VCaP (cell line): ENCODE data around the gene YIF1A.

Source experiments
- H3K27ac ChIP-seq: fragments of 450-650 bp; 2 replicates; pipeline ENCODE4 v1.5.1; 2017
- CTCF ChIP-seq: fragments of 450-650 bp; conservative IDR thresholded peaks from 2 replicates; pipeline ENCODE4 v1.5.1; 2017; ENCODE audit warnings: mild to moderate bottlenecking, moderate library complexity

The YIF1A gene

GRCh38 chr11:66328302-66329144 is 39.6 kb upstream of the YIF1A start:
- peak; percentile 100 for TF ChIP-seq CTCF
- peak overlapping the region; percentile 9; the same call in 1 of the 2 replicates for H3K27ac ChIP-seq

- H3K27ac ChIP-seq = peak overlapping the region; percentile 9; the same call in 1 of the 2 replicates
- TF ChIP-seq CTCF = no peak
These were observed 39.0 kb upstream of the YIF1A start for GRCh38 chr11:66328031-66328301.

DNA sequence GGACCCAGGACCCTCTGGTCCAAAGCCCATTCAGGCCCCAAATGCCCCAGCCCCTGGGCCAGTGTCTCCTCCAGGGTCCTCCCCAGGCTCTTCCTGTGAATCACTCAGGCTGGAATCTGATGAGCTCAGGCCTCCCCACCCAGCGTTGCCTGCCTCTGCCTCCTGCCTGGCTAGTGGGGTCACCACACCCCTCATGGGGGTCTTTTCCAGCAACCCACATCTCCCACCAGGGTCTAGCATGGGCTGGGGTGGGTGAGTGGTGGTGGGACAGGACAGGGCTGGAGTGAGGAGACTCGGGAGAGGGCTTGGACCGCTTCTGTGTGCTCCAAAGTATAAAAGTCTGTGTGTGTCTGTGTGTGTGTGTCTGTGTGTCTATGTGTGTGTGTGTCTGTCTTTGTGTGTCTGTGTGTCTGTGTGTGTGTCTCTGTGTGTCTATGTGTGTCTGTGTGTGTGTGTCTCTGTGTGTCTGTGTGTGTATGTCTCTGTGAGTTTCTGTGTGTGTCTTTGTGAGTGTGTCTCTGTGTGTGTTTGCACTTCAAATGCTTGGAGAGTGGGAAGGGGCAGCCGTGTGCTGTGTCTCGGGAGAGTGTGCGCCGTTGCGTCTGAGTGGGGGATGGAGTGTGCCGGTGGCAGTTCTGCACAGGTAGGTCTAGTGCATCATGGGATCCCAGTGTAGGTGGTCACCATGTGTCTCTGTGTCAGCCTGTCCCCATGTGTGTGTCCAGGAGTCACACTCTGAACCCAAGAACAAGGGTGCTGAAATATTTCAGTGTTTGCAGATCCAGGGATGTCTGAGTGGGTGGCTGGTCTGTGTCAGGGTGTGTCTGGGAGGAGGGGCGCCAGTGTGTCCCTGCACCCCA is 38.5 kb upstream of the YIF1A start:
- H3K27ac ChIP-seq = no peak overlapping the region; the same call in 1 of the 2 replicates

GRCh38 chr11:66326261-66327111 is 37.5 kb upstream of the YIF1A start:
- H3K27ac ChIP-seq = no peak overlapping the region
- TF ChIP-seq CTCF = no peak

More for the DNA sequence above, 38.5 kb upstream of the YIF1A start:
- TF ChIP-seq CTCF = no peak

- no peak overlapping the region for H3K27ac ChIP-seq
These were observed 36.3 kb upstream of the YIF1A start for GRCh38 chr11:66325263-66325671.

DNA sequence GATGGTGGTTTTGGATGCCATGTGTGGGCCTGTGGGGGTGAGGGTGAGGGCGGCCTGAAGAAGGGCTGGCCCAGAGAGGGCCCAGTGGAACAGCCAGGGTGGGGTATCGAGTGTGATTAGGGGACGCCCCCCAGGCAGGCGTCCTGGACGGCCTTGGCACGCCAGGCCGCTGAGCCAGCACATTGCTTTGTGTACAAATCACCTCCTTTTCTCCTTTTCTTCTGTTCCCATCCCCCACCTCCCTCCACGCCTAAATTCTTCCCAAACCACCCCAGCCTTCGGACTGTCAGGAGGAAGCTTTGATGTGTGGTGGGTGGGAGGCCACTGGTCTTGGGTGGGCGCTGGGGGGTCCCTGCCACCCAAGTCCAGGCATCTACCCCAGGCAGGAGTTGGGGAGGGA is 35.7 kb upstream of the YIF1A start:
- H3K27ac ChIP-seq = no peak overlapping the region
- no peak for TF ChIP-seq CTCF

More at GRCh38 chr11:66325263-66325671, 36.3 kb upstream of the YIF1A start:
- no peak for TF ChIP-seq CTCF
